SU-DHL-6 (cell line): ENCODE measurements around the gene PRPF31.

Source experiments
- EZH2phosphoT487 ChIP-seq: fragments of 200-600 bp; sonication (generic), shearing (Covaris generic); conservative IDR thresholded peaks from 2 replicates; pipeline ENCODE4 v1.6.1; 2018; ENCODE audit warnings: mild to moderate bottlenecking, antibody characterized with exemption, low read length, moderate library complexity, mixed read lengths
- TF ChIP-seq, protein P1 (sequence below): fragments of 200-600 bp; sonication (generic); IDR thresholded peaks from one replicate; pipeline ENCODE4 v1.5.1; 2017; ENCODE audit warnings: antibody characterized with exemption, mild to moderate bottlenecking, low read length, moderate library complexity; ENCODE audit not compliant: insufficient read depth, poor library complexity, severe bottlenecking

DNA sequence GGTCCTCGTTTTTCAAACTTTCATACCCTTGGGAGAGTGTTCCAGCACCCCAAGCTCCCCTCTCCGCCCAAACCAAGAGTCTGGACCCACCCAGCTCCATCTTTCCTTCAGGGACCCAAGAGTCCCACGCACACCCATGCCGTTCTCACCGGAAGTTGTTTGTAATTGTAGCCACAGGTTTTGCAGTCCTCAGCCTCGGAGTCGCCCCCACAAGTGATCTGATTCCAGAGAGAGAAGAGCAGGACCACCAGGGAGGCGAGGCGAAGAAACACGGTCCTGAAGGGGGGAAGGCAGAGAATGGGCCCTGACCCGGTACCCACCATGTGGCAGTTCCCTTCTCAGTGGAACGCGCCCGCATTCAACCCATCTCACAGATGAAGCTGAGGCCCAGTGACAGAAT is 47.3 kb downstream of the PRPF31 start:
- TF ChIP-seq, protein P1, sequence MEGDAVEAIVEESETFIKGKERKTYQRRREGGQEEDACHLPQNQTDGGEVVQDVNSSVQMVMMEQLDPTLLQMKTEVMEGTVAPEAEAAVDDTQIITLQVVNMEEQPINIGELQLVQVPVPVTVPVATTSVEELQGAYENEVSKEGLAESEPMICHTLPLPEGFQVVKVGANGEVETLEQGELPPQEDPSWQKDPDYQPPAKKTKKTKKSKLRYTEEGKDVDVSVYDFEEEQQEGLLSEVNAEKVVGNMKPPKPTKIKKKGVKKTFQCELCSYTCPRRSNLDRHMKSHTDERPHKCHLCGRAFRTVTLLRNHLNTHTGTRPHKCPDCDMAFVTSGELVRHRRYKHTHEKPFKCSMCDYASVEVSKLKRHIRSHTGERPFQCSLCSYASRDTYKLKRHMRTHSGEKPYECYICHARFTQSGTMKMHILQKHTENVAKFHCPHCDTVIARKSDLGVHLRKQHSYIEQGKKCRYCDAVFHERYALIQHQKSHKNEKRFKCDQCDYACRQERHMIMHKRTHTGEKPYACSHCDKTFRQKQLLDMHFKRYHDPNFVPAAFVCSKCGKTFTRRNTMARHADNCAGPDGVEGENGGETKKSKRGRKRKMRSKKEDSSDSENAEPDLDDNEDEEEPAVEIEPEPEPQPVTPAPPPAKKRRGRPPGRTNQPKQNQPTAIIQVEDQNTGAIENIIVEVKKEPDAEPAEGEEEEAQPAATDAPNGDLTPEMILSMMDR, result no peak
- TF ChIP-seq EZH2phosphoT487, result no peak
